Neural crest cell (in vitro differentiated cells): ENCODE data around the gene MBD3L4. TPM values are rescaled to one million over a fixed set of nuclear protein-coding genes. Genes with fewer than 3 reads are reported as not detected.
"Not testable (repeated sequence)": the region's sequence is repeated elsewhere in the genome, so short reads cannot be mapped to it uniquely, and the experiment has no call there.

Source experiments
- DNase-seq: peaks from one replicate; pipeline ENCODE4 v3.0.0; 2021; ENCODE audit warnings: low read depth, mixed read lengths, low spot score
- H3K27ac Mint-ChIP-seq: one replicate; pipeline ENCODE4 v1.8.0; 2021; ENCODE audit warnings: mild to moderate bottlenecking, mixed read lengths; ENCODE audit not compliant: unreplicated experiment
- H3K27me3 Mint-ChIP-seq: 2 replicates; pipeline ENCODE4 v1.8.0; 2021; ENCODE audit warnings: low read depth, mild to moderate bottlenecking, mixed read lengths
- H3K36me3 Mint-ChIP-seq: 2 replicates; pipeline ENCODE4 v1.8.0; 2021; ENCODE audit warnings: low read depth, mild to moderate bottlenecking, mixed read lengths
- H3K4me1 Mint-ChIP-seq: 2 replicates; pipeline ENCODE4 v1.8.0; 2021; ENCODE audit warnings: mixed read lengths
- H3K4me3 Mint-ChIP-seq: one replicate; pipeline ENCODE4 v1.8.0; 2021; ENCODE audit warnings: mild to moderate bottlenecking, mixed read lengths
- H3K9me3 Mint-ChIP-seq: 2 replicates; pipeline ENCODE4 v1.8.0; 2021; ENCODE audit warnings: mixed read lengths
- CTCF ChIP-seq: fragments of 200-600 bp; sonication (generic); conservative IDR thresholded peaks from 2 replicates; pipeline ENCODE4 v1.5.0; 2021; ENCODE audit warnings: antibody characterized with exemption, mild to moderate bottlenecking
- long read RNA-seq: library from polyadenylated mRNA; unstranded; transcript quantifications from one replicate; pipeline ENCODE4 v2.0.0, GENCODE V29; 2020
- total RNA-seq: library from RNA; stranded (reverse); gene quantifications from 2 replicates; pipeline ENCODE4 v1.2.1, GENCODE V29; 2021

The MBD3L4 gene
- total RNA-seq: not detected in 2 replicates
- long read RNA-seq: 0 reads

DNA sequence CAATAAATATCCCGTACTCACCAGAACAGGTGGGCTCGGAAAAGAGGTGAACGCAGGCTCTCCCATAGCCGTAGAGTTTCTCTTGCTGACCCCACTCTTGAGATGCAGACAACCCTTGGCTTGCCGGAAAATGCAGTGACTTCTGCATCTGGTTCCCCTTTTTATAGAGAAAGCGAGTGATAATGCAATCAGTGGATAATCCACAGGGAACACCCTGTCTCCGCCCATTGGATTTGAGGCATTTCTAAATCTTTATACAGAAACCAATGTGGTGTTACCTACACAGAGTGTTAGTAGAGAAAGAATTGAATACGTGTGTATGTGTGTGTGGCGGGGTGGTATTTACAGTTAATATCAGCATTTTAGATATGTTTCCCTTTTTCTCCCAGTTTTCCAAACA lies at the start of gene MBD3L4:
MBD3L4 (minus strand) TSS at position 101 of the 400 bp plus-strand sequence; CDS start at position 66, 35 bp downstream.
- not testable (repeated sequence) for H3K27ac Mint-ChIP-seq, H3K4me3 Mint-ChIP-seq, H3K36me3 Mint-ChIP-seq, H3K4me1 Mint-ChIP-seq, DNase-seq, H3K9me3 Mint-ChIP-seq, H3K27me3 Mint-ChIP-seq

DNA sequence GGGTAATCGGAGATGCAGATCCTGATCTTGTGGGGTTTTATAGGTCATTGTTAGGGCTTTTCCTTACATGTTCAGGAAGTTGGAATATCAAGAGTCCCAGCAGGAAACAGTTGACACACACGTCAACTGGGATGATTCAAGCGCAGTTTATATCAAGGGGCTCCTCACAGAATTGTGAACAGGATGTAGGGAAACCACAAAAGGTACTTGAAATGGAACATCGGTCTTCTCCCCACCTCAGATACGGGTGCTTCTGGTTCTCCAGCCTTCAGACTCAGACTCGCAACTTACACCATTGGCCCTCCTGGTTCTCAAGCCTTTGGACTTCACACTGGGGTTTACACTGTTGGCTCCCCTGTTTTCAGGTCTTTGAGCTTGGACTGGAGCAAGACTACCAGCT lies 49.0 kb upstream of the MBD3L4 start:
- Mint-ChIP-seq H3K27me3 (no peaks in the 10 kb centered on the region), H3K9me3 (peaks cover 14% of the 10 kb centered on the region), H3K4me3 (no peak overlapping the region), H3K27ac (no peak overlapping the region), H3K4me1 (no peaks in the 10 kb centered on the region), H3K36me3 (peaks cover 65% of the 10 kb centered on the region)
- no peak for DNase-seq
- TF ChIP-seq CTCF: no peak

GRCh38 chr19:7083076-7083956 lies 43.3 kb upstream of the MBD3L4 start:
- no peak for DNase-seq
- Mint-ChIP-seq H3K36me3 (peaks cover 81% of the 10 kb centered on the region), H3K27ac (no peak overlapping the region), H3K4me1 (no peaks in the 10 kb centered on the region), H3K27me3 (peaks cover 4% of the 10 kb centered on the region), H3K9me3 (peaks cover 24% of the 10 kb centered on the region), H3K4me3 (peak overlapping the region; percentile 58)
- no peak for TF ChIP-seq CTCF

DNA sequence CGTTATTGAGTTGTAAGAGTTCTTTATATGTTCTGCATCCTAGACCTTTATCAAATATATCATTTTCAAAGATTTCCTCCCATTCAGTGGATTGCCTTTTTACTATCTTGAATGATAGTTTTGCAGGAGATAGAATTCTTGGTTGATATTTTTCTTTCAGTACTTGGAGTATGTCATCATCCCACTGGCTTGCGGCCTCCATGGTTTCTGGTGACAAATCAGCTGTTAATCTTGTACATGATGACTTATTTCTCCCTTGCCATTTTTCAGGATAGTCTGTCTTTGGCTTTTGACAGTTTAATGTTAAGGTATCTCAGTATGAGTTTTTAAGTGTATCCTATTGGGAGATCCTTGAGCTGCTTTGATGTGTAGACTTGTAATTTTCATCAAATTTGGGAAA lies 38.0 kb upstream of the MBD3L4 start:
- peak overlapping the region; percentile 12 for H3K4me3 Mint-ChIP-seq
- DNase-seq: no peak
- H3K27me3 Mint-ChIP-seq: peaks cover 2% of the 10 kb centered on the region
- H3K27ac Mint-ChIP-seq: no peak overlapping the region
- TF ChIP-seq CTCF: no peak
- peaks cover 81% of the 10 kb centered on the region for H3K36me3 Mint-ChIP-seq
- peaks cover 23% of the 10 kb centered on the region for H3K9me3 Mint-ChIP-seq
- no peaks in the 10 kb centered on the region for H3K4me1 Mint-ChIP-seq

- Mint-ChIP-seq H3K27ac (no peak overlapping the region), H3K4me3 (no peak overlapping the region), H3K36me3 (peaks cover 70% of the 10 kb centered on the region), H3K9me3 (peaks cover 17% of the 10 kb centered on the region), H3K27me3 (no peaks in the 10 kb centered on the region), H3K4me1 (peaks cover 4% of the 10 kb centered on the region)
- TF ChIP-seq CTCF: no peak
- no peak for DNase-seq
Observed at GRCh38 chr19:7076151-7076550, 36.2 kb upstream of the MBD3L4 start.

- Mint-ChIP-seq H3K4me1 (peaks cover 4% of the 10 kb centered on the region), H3K9me3 (peaks cover 14% of the 10 kb centered on the region), H3K27me3 (no peaks in the 10 kb centered on the region), H3K36me3 (peaks cover 56% of the 10 kb centered on the region), H3K27ac (no peak overlapping the region), H3K4me3 (no peak overlapping the region)
- DNase-seq: no peak
- no peak for TF ChIP-seq CTCF
Observed at GRCh38 chr19:7074705-7075282, 34.8 kb upstream of the MBD3L4 start.
